Right ventricle myocardium inferior (tissue), 1 donor: Measurements from ENCODE around the gene GPC6. TPM values are rescaled to one million over a fixed set of nuclear protein-coding genes. Genes with fewer than 3 reads are reported as not detected.
"Not testable (repeated sequence)": the region's sequence is repeated elsewhere in the genome, so short reads cannot be mapped to it uniquely, and the experiment has no call there.

Experiments used
- ATAC-seq: fragments of 200-7000 bp; cut with Tn5 transposase; one replicate; pipeline ENCODE4 v1.9.1; 2020; ENCODE audit warnings: mild to moderate bottlenecking, moderate library complexity
- DNase-seq: peaks from one replicate; pipeline ENCODE4 v3.0.0; 2021; ENCODE audit errors: missing footprints
- intact Hi-C: fragments of 100-400 bp; cut with DNase I; formaldehyde crosslinking; loops from one replicate; pipeline ENCODE4 v1.11.0; 2022
- total RNA-seq: library from RNA; stranded (reverse); fragmentation: NEBNext Ultra II Directional; extraction: Animal tissue kit (Norgen Biotek cat#: 25700); gene quantifications from one replicate; pipeline ENCODE4 v1.2.1, GENCODE V29; 2021
- donor health status: DM: no; HTN: yes; CAD: no; lungs with severe emphysema.

The GPC6 gene
- total RNA-seq, 1 donor from 2014 or later: 2.6 TPM

- intact Hi-C loops: no loop called here
- ATAC-seq (no peak), DNase-seq (no peak)
Measured at GRCh38 chr13:93407551-93407950, 180.9 kb downstream of the GPC6 start.

GRCh38 chr13:93409001-93409400 is 182.4 kb downstream of the GPC6 start:
- no peak for DNase-seq
- intact Hi-C loops: no loop called here
- ATAC-seq: no peak

GRCh38 chr13:93409816-93410215 is 183.2 kb downstream of the GPC6 start:
- ATAC-seq: no peak
- intact Hi-C loops: no loop called here
- no peak for DNase-seq

- no peak for ATAC-seq
- no peak for DNase-seq
- intact Hi-C loops: no loop called here
Measured at GRCh38 chr13:93411186-93411680, 184.6 kb downstream of the GPC6 start.

DNA sequence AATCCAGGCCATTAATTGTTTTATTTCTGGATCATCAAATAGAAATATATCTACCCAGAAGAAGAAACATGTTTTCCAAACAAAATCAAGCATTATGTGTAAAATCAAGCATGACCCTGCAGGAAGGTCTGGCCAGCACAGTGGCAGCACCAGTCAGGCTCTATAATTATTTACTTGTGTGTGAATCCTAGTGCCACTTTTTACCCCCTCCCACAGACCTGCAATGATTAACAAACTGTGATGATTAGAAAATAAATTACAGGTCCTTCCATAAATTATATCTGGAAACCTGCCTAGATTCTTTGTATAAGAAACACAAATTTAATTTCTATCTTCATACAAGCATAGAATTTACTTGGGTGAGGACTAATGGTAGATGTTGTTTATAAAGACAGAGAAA is 186.1 kb downstream of the GPC6 start:
- intact Hi-C loops: no loop called here
- no peak for DNase-seq
- ATAC-seq: no peak

DNA sequence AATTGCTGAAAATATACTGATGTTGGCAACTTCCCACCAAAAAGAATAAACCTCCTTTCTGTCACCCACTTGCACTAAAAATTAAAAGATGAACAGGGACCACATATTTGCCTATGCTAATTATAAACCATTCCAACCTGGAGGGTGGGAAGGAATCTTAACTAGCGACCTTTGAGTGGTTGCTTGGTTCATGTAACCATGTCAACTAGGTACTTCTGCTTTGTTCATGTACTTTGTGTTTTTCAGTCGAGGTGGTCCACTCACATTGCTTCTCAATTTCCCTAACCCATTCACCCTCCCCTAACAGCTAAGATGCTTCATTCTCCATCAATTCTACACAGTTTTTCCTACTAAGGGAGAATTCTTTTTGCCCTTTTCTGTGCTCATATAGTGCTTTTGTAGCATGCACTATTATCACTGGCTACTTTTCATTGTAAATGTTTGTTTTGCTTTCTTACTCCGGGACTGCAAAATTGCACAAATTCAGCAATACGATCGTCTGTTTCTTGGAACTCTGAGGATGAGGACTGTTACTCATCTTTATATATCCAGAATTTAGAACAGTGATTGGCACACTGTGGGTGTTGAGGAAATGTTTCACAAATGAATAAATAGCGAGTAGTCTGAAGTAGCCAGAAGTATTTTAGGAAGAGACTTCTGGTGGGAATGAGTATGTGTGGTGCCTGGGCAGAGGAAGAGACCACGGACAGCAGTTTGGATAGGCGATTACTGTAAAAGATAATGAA is 187.5 kb downstream of the GPC6 start:
- no peak for ATAC-seq
- intact Hi-C loops: no loop called here
- DNase-seq: no peak

GRCh38 chr13:93416736-93417355 is 190.2 kb downstream of the GPC6 start:
- ATAC-seq (no peak), DNase-seq (no peak)
- intact Hi-C loops: no loop called here

- intact Hi-C loops: no loop called here
- DNase-seq (no peak), ATAC-seq (no peak)
Measured at GRCh38 chr13:93418398-93418797, 191.8 kb downstream of the GPC6 start.

GRCh38 chr13:93420206-93420605 is 193.6 kb downstream of the GPC6 start:
- DNase-seq: no peak
- ATAC-seq: no peak
- intact Hi-C loops: no loop called here

GRCh38 chr13:93420887-93421286 is 194.3 kb downstream of the GPC6 start:
- no peak for ATAC-seq
- DNase-seq: no peak
- intact Hi-C loops: no loop called here

GRCh38 chr13:93422980-93423543 is 196.5 kb downstream of the GPC6 start:
- intact Hi-C loops: no loop called here
- ATAC-seq (no peak), DNase-seq (no peak)

DNA sequence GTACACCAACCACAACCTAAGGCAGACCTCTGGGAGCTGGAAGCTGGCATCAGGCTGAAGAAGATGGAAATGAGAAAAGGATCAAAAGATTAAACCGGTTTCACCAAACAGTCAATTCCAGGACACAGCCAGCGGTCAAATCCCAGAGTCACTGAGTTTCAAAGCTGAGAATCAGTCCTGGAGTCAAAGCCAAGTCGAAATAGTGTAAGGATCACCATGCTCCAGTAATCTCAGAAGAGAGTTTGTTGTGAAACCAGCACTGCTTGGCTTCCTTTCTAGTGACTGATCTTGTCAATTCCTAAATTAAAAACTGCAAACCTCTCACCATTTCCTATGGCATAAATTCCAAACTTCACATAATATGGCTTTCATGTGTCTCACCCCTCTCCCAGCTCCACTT is 198.8 kb downstream of the GPC6 start:
- no peak for ATAC-seq

GRCh38 chr13:93430381-93430780 is 203.8 kb downstream of the GPC6 start:
- intact Hi-C loops: no loop called here
- DNase-seq (no peak), ATAC-seq (no peak)

More for the DNA sequence above, 198.8 kb downstream of the GPC6 start:
- intact Hi-C loops: no loop called here
- no peak for DNase-seq

DNA sequence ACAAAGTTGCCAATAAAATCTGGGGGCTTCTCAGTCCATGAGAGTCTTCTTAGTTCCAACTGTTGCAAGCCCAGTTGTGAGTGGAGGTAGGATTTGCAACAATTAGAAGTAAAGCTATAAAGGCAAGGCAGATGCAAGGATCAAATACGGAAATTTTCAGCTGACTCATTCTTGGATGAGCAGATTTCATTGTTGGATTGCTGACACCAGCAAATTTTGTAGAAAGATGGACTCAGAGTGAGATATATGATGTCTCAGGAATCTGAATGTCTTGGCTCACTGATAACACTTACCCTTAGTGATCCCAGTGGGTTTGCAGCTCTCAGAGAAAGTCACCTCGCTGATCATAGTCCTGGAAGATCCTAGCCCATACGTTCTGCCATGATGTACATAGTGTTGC is 209.0 kb downstream of the GPC6 start:
- ATAC-seq (no peak), DNase-seq (no peak)
- intact Hi-C loops: no loop called here

DNA sequence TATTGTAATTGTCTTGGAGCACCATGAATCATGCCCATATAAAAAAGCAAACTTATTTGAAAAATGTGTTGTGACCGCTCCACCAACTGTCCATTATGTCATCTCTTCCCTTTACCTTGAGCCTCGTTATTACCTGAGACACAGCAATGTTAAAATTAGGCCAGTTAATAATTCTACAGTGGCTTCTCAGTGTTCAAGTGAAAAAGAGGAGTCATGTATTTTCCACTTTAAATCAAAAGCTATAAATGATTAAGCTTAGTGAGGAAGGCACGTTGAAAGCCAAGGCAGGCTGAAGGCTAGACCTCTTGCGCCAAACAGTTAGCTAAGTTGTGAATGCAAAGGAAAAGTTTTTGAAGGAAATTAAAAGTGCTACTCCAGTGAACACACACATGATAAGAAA is 210.5 kb downstream of the GPC6 start:
- no peak for DNase-seq
- intact Hi-C loops: no loop called here
- no peak for ATAC-seq

DNA sequence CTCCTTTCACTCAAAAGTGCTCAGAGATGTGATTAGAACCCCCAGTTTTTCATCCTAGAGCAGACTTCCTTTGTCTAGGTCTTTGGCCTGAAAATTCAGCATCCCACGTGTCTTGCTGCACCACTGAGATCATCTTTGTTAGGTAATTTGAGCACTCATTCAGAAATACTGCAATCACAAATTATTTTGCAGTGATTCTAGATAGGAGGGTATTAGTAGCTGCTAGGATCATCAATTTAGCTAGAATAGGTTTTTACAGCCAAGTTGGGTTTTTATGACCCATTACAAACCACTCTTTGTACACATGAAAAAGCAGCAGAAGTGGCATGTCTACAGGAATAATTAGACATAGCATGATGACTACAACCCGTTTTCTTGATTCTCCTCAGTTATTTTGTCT is 219.6 kb downstream of the GPC6 start:
- DNase-seq: no peak
- ATAC-seq: no peak
- intact Hi-C loops: no loop called here

DNA sequence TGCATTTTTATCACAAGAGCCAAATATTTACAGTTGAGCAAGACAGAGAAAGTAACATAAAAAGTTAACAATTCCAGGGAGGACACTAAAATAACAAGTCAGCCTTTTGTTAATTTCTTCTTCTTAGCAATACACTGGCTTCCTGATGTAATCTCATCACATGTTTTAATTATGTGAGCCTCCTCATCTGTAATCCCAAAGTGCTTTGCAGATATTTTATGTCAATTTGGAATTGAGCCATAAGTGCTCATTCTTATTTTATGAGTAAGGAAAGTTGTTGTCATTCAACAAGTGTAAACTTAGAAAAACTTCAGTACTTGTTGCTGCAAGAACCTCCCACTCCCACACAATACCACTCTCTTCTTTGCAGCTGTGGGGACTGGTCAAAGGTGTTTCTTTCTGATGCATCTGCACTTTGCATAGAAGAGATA is 223.6 kb downstream of the GPC6 start:
- no peak for ATAC-seq
- no peak for DNase-seq
- intact Hi-C loops: no loop called here

DNA sequence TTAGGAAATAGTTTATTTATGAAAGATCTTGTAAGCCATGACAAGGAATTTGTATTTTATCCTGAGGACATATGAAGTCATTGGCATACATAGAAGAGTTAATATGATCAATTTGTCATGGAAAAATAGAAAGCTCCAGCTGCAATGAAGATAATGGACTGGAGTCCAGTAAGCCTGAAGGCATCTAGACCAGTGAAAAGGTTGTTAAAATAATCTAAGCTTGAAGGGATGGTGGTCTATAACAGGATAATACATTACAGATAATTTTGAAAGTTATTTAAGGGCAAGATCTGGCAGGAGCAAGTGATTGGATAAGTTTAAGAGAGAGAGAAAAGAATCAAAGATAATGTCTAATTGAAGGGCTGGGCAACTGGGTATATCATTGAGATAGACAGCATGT is 224.2 kb downstream of the GPC6 start:
- intact Hi-C loops: no loop called here
- ATAC-seq: no peak

GRCh38 chr13:93454676-93455235 is 228.1 kb downstream of the GPC6 start:
- intact Hi-C loops, ATAC-seq, DNase-seq: not testable (repeated sequence)

More for the DNA sequence above, 224.2 kb downstream of the GPC6 start:
- DNase-seq: no peak

- ATAC-seq: no peak
- no peak for DNase-seq
- intact Hi-C loops: no loop called here
Measured at GRCh38 chr13:93455861-93456260, 229.3 kb downstream of the GPC6 start.
